Left renal pelvis (tissue), 4 donors: Measurements from ENCODE around the gene ARPC5. TPM values are rescaled to one million over a fixed set of nuclear protein-coding genes. Genes with fewer than 3 reads are reported as not detected.
"Not testable (repeated sequence)": the region's sequence is repeated elsewhere in the genome, so short reads cannot be mapped to it uniquely, and the experiment has no call there.

Experiments
- DNase-seq, 4 donors: peaks; one replicate each; pipeline ENCODE4 v3.0.0-alpha.2; 2013; ENCODE audit warnings: low read depth in 4 of 4, low spot score in 3 of 4
- polyA plus RNA-seq, 4 donors: library from polyadenylated mRNA; unstranded; fragments of 120-200 nt; gene quantifications; one replicate each; pipeline ENCODE4 v1.2.1, GENCODE V29; 2013; ENCODE audit not compliant: insufficient read length in 4 of 4

The ARPC5 gene
- polyA plus RNA-seq, 4 donors = 152 to 230 (median 173) TPM

DNA sequence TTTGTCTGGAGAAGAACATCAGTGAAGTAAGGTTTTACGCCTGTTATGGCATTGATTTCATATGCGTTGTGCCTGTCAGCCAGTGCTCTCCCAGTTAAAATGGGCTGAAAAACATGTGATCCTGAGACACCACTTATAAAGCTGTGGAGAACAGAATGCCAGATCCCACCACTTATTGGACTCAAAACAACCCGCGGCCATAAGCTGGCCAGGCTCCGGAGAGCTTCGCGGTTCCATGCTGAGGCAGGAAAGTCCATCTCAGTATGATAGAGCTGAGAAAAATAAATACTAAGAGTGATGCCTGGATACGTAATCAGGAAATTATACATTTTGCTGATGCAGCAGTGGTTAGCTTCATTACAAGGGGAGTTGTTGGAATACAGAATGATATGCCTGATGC, 12.5 kb upstream of the ARPC5 start:
- DNase-seq = no peak

DNA sequence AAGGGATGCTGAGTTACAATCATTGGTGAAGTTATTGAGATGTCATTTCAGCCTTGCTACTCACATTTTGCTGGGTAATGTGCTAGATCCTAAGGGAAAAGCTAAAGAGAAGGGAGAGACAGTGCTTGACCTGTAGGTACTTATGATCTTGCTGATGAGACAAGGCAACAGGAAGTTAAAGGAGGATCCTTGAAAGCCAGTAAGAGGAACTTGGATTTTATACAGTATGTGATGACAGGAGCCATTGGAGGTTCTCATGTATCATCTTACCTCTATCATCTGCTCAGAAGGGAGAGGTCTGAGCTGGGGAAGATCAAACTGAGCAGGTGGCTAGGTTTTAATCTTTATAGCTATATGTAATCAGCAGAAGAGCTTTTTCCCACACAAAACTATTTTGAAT, 11.2 kb upstream of the ARPC5 start:
- no peak for DNase-seq

DNA sequence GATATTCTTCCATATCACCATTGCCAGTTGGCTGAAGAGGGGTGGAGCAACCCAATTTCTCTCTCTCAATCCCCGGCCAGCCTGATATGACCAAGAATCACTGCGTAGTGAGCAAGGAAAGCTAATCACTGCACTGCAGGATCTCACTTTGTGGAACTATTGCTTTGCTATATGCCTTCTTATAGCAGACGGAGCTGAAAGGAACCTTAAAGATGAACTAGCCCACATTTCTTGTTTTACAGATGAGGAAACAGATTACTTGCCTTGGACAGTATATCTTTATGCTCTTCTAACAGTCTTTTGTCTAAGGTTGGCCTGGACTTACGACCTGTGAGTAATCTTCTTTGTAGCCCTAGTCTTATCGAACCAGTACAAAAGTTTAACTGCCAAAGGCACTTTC, 9.9 kb upstream of the ARPC5 start:
- no peak for DNase-seq

DNA sequence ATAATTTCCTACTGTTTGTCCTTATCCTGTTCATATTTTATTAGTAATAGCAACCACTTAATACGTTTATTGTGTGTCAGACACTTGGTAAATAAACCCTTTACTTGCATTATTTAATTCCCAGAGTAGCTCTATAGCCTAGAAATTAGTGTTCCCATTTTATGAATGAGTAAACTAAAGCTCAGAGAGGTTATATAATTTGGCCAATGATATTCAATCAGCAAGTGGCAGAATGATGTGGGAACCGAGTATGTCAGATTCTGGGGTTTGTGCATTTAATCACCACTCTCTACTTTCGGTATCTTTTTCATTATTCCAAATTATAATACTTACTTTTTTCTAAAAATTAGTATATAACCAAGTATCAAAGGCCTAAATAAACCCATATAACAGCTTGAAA, 6.6 kb upstream of the ARPC5 start:
- DNase-seq = no peak

DNA sequence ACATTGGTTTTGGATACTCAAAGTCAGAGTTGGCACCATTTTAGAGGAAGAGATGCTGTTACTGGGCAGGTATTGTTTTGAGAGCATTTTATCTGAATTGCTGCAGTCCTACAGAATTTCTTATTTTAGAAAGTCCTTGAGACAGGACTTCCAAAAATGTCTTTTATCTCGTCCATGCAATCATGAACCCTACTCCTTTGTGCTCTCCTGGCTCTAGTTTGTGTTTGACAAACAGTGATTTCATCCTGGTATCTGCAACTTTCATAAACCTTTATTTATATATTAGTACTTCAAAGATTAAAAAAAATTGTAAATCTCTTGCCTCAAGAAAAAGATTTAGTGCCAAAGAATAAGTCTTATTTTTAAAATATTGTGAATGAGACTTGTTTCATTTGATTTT, 4.6 kb upstream of the ARPC5 start:
- no peak for DNase-seq

DNA sequence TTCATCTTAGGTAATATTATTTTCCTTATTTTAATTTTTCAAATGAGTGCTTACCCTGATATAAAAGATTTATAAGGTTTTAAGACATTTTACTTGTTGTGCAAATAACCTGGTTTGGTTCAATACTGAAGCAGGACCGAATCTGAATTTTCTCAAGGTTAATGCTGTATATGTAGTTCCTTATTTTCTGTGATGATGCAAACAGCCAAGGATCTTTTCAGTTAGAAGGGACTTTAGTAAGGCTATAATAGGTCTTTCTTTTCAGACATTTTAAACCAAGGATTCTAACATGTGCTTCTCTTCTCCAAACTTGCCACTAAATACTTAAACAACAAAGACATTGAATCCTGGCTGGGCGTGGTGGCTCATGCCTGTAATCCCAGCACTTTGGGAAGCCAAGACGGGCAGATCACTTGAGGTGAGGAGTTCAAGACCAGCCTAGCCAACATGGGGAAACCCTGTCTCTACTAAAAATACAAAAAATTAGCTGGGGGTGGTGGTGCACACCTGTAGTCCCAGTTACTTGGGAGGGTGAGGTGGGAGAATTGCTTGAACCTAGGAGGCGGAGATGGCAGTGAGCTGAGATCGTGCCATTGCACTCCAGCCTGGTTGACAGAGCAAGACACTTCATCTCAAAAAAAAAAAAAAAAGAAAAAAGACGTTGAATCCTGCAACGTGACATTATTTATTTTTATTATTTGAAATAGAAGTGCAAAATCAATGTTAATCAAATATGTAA, 3.2 kb upstream of the ARPC5 start:
- DNase-seq = no peak

DNA sequence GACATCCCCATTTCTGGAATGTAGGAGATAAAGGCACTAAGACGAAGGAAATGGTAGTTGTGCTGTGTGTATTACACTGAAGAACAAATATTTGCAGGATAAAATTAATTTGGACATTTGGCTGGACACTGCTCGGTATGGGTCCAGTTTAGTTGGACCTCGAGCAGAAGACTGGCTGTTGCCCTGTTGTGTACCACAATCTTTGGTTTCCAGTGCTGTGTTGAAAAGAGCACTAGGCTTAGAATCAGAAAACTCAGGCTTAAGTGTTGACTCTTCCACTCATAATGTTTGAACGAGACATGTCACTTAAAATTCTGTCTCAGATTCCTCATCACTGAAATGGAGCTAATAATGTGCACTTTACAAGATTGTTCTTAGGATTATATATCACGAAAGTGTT, 1.2 kb upstream of the ARPC5 start:
- DNase-seq = no peak

DNA sequence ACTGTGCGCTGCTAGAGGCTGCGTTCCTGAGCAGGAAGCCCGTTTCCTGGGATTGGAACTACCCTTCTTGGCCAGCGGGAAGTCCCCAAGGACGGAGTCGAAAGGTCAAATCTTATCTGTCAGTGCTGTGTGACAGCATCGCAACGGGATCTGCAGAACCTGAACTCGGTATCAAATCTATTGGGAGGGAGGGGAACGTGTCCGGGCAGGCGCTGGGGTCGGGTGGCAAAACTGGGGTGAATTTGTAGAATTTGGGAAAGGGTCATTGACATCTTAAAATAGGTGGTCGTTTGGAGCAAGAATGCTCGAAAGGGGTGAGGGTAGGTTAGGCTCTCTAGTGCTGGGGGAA, 725 bp upstream of the ARPC5 start:
- DNase-seq = no peak

DNA sequence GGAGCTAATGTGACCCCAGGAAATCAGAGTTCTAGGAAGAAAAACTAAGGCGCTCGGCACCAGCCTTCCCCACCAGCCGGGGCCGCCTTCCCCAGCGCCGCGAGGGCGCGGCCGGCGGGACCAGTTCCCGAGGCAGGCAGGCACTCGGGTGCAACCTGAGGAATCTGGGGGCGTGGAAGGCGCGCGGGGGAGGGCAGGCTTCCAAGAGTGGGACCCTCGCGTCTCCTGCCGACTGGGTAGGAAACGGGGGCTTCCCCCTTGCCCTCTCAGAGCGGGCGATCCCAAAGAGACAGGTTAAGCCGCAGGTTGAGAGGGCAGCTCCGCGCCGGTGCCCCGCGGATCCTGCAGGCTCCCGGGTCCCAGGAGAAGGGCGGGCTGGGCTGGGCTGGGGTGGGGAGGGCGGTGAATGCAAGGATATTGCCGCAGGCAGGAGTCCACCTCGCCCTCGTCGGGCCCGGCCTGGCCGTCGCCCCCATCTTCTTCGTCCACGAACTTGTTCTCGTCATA, 431 bp downstream of the ARPC5 start:
- peak in 1 of 4 donors; percentile 21 for DNase-seq

DNA sequence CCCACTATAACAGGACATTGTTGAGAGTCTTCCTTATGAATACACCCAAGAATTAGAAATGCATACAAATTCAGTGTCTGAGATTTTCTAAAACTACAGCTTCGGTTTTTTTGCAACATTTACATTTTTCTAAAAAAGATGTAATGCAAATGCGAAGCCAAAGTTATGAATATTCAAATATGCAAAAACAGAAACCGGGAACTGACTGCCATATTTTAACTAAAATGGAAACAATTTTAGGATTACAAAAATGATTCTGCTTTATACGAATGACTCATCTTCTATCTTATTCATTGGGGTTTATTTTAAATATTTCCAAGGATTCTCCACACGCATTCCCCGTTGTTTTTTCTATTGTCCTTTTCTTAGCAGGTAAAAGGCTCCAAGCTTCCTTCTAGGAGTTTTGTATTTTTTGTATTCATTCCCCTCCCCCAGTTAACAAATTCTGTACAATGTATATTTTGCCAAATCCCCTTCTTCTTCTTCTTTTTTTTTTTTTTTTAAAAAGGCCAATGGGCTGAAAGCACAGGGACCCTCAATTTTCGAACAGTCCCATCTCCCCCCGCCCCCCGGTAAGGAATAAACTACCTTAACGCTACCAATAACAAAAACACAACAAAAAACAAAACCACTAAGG, 1.0 kb downstream of the ARPC5 start:
- DNase-seq = no peak

DNA sequence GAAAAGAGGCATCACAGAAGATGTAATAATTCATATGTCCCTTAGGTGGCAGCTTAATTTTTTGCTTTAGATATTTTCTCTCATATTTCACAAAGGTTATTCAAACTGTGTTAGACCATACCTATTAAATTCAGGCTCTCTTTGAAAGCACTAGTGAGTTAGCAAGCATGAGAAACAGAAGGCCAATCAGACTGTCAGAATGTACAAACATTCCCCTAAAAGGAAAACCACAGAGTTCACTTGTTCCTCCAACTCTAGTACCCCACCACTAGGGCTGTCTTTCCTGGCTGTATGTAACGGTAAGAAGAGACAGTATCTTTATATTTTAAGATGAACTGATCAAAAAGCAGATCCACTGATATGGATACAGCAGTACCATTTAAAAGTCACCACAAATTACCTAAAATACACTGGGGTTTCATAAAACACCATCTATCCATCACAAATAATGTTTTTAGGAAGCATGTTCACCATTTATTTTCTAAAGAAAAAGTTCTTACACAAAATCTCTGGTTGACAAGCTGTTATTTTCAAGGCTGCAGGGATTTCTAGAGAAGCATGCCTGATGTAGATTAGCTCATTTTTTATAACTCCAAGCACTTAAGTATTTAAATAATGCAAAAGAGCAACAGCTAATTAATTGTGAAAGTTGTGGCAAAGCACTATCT, 1.8 kb downstream of the ARPC5 start:
- DNase-seq = peak in 2 of 4 donors; percentile 27 to 32

DNA sequence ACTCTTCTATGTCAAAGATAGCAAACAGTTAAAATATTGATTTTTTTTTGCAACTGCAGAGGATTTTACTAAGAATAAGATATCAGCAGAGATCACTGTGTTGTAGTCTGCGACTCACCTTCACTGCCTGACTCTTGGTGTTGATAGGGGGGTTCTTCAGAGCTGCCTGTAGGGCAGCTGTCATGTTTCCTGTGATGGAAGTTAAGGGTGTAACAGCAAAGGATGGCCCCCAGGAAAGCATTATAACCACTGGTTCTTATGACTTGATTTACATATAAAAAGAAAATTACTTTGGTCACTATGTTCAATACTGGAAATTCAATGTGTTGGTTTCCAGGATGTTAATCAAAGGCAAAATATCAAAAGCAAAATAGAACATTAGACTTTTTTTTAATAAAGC, 2.6 kb downstream of the ARPC5 start:
- no peak for DNase-seq

DNA sequence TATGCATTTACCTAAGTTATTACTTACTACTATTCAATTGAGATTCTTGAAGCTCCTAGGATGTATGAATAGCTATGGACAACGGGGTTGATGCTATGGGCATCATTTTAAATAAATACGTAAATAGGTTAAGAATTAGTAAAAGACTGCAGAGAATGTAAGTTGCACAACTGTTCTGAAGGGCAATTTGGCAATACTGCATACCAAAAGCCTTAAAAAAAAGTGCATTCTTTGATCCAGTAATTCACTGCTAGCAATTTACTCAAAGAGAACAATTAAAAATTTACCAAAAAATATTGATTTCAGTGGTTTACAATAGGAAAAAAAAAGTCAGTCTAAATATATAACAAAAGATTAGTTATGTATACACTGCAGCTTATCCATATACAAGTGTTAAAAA, 3.5 kb downstream of the ARPC5 start:
- DNase-seq = no peak

DNA sequence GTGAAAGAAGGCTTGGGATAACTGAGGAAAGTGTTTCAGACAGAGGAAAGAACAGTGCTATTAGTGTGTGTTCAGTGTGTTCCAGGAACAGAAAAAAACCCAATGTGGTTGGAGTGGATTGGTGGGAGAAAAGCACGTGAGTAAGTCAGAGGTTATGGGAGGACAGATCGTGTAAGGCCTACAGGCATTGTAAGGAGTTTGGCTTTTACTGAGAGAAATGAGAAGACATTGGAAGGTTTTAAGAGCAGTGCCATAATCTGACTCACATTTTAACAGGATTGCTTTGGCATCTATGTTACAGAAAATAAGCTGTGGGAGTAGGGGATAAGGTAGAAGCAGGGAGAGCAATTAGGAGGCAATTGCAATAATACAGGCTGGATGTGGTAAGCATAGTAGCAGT, 4.8 kb downstream of the ARPC5 start:
- DNase-seq = no peak

DNA sequence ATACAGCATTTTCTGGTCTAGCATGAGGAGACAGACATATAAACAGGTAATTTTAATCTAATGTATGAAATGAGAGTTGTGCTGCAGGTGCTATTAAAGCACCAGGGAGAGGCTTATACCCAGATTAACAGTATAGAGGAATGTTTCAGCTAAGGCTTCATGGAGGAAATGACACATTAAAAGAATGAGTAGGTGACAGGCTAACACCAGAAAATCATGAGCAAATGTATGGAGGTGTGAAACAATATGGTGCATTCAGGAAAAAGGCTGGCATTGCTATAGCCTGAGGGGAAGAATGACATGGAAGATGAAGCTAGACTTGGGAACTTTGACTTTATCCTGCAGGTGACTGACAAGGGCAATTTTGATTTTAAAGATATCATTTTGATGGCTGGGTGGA, 7.0 kb downstream of the ARPC5 start:
- DNase-seq = no peak

DNA sequence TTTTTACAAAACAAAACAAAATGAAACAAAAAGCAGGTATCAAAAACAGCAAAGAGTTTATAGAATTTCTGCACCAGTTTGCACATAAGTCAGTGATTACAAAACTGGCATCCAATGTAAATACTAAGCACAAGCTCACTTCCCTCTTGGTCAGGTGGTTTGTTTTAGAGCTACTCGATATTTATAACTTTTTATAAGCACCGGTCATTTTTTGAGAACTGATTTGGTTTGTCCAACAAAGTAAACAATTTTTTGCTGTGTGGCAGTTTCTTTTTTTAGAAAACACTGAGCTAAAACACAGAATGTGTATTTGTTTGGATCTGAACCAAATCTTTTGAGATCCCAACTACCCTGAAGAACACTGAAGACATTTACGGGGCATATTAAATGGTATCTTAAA, 9.3 kb downstream of the ARPC5 start:
- not testable (repeated sequence) for DNase-seq

DNA sequence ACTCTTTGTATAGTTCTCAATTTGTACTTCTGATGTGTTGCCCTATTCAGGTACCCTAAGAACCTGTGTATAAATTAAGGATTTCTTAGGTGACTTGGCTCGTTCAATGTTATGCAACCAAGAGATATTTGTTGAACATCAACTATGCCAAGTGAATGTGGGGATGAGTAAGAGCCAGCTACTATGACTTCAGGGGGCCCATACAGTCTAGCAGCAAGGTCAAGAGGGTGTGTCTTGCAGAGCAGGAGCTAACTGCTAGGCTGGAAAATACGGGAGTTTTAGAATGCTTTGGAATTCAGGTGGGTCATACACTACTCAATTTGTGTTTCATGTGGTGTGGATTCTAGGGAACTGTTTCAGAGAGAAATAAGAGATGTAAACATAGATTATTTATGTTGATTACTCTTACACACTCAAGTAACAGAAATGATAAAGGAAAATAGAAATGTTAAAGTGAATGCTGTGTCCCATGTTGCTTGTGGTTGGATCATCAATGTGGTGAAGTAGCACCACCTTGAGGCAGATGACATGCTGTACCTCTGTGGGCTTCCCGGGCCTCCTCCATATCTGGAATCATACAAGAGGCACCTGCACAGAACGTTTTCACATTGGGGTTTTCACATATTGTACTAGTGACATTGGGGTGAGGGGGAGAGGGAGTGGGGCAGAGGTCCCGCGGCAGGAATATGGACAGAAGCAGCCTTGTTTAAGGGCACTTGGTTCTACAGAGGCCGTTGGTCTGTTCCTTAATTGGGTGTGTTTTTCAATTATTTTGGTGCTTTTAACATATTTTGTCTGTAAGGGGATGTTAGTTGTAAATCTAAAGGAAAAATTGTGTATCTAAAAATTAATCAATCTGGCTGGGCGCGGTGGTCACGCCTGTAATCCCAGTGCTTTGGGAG, 12.4 kb downstream of the ARPC5 start:
- DNase-seq = peak in 3 of 4 donors; percentile 39 to 52 (median 48)

DNA sequence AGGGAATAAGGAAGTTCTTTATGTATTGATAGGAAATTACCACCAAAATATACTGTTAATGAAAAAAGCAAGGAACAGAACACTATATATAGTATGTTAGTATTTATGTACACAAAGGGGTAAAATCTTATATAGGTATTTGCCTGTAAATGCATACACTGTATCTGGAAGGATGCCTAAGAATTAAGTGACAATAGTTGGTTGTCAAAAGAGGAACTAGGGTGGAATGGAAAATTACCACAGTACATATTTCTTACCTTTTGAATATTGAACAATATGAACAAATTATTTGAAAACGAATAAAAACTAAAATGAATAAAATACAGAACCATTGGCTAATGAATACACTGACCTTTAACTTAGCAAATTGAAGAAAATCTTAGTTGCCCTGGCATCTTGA, 13.6 kb downstream of the ARPC5 start:
- no peak for DNase-seq

DNA sequence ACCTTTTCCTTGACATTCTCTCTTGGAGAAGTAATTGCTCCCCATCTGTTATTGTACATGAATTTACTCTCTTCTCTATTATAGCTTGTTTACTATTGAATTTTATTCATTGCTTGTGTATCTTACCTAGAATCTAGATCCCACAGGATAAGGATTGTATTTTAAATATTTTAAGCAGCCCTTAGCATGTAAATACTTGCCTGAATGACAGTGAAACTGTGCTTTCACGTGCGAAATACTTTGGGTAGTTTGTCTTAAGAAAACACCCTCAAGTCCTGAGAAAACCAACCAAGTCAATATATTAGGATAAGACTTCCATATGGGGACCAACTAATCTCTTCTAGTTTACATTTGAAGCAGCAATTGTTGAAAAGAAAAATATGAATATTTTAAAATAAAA, 15.3 kb downstream of the ARPC5 start:
- no peak for DNase-seq

DNA sequence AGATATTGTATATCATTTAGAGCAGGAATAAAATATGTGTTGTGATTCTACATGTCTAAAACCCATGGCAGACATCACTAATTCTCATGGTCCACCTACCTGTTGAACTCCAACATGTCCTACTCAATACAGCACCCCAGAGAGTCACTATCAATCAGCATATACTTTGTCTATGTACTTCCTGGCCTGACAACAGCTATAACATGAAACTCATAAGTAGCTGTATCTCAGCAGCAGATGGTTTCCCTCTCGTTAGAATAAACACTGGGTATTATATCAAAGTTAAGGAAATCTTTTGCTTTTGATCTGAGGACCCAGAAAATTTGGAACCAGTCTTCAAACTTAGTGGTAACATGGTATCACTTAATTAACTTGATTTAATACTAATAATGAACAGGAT, 15.8 kb downstream of the ARPC5 start:
- DNase-seq = no peak

DNA sequence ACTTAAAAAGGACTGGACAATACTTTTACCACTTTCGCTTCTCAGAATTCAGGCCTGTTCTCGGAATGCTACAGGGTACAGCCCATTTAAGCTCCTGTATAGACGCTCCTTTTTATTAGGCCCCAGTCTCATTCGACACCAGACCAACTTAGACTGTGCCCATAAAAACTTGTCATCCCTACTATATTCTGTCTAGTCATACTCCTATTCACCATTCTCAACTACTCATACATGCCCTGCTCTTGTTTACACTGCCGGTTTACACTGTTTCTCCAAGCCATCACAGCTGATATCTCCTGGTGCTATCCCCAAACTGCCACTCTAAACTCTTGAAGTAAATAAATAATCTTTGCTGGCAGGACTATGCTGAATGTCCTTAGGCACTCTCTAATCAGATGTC, 17.4 kb downstream of the ARPC5 start:
- DNase-seq = not testable (repeated sequence)
